GM23338 (cell line): ENCODE measurements around the gene CNPY2. TPM values are rescaled to one million over a fixed set of nuclear protein-coding genes. Genes with fewer than 3 reads are reported as not detected.
A peak's percentile ranks its signal among the peaks of the same experiment; 100 is the strongest.

Experiments
- ATAC-seq: fragments of 200-7000 bp; cut with Tn5 transposase; 3 replicates; pipeline ENCODE4 v1.9.1; 2020
- DNase-seq: peaks from one replicate; pipeline ENCODE4 v3.0.0-alpha.2; 2015; ENCODE audit warnings: low spot score
- H2AFZ ChIP-seq: fragments of 200-600 bp; sonication (generic); 2 replicates; pipeline ENCODE4 v1.8.0; 2016; ENCODE audit warnings: antibody characterized with exemption, mild to moderate bottlenecking, moderate library complexity
- H3F3A ChIP-seq: fragments of 200-600 bp; sonication (generic); replicated peaks from 2 replicates; pipeline ENCODE4 v1.8.0; 2017; ENCODE audit warnings: antibody characterized with exemption, mixed run types, low read depth
- H3K27ac ChIP-seq: fragments of 200-600 bp; sonication (generic); 2 replicates; pipeline ENCODE4 v1.6.1; 2016; ENCODE audit warnings: low read depth
- H3K27me3 ChIP-seq: fragments of 200-600 bp; sonication (generic); 2 replicates; pipeline ENCODE4 v1.8.0; 2016; ENCODE audit warnings: mild to moderate bottlenecking, mixed run types, moderate library complexity; ENCODE audit not compliant: insufficient read depth
- H3K36me3 ChIP-seq: fragments of 200-600 bp; sonication (generic); 2 replicates; pipeline ENCODE4 v1.8.0; 2016; ENCODE audit warnings: mild to moderate bottlenecking; ENCODE audit not compliant: insufficient read depth
- H3K4me1 ChIP-seq: fragments of 200-600 bp; sonication (generic); 2 replicates; pipeline ENCODE4 v1.8.0; 2016; ENCODE audit warnings: mild to moderate bottlenecking, moderate library complexity; ENCODE audit not compliant: insufficient read depth
- H3K4me2 ChIP-seq: fragments of 200-600 bp; sonication (generic); 2 replicates; pipeline ENCODE4 v1.7.1; 2017; ENCODE audit warnings: mixed run types
- H3K4me3 ChIP-seq: fragments of 200-600 bp; sonication (generic); 2 replicates; pipeline ENCODE4 v1.6.1; 2016; ENCODE audit warnings: mixed run types
- H3K79me2 ChIP-seq: fragments of 200-600 bp; sonication (generic); replicated peaks from 2 replicates; pipeline ENCODE4 v1.8.0; 2017; ENCODE audit warnings: mild to moderate bottlenecking; ENCODE audit not compliant: insufficient read depth
- H3K9me2 ChIP-seq: fragments of 200-600 bp; sonication (generic); 2 replicates; pipeline ENCODE4 v1.8.0; 2017; ENCODE audit not compliant: insufficient read depth
- H4K20me1 ChIP-seq: fragments of 200-600 bp; sonication (generic); replicated peaks from 2 replicates; pipeline ENCODE4 v1.8.0; 2017; ENCODE audit warnings: mild to moderate bottlenecking; ENCODE audit not compliant: insufficient read depth
- H3K27ac Mint-ChIP-seq: 2 replicates; pipeline ENCODE4 v1.8.0; 2020; ENCODE audit warnings: inconsistent platforms, mild to moderate bottlenecking, moderate library complexity, mixed read lengths
- H3K27me3 Mint-ChIP-seq: 3 replicates; pipeline ENCODE4 v1.8.0; 2022; ENCODE audit warnings: low read depth, mild to moderate bottlenecking, moderate library complexity, mixed read lengths, inconsistent platforms; ENCODE audit not compliant: insufficient read depth, poor library complexity
- H3K36me3 Mint-ChIP-seq: 3 replicates; pipeline ENCODE4 v1.8.0; 2021; ENCODE audit warnings: low read depth, mild to moderate bottlenecking, inconsistent platforms, moderate library complexity, mixed read lengths
- H3K4me1 Mint-ChIP-seq: 3 replicates; pipeline ENCODE4 v1.8.0; 2020; ENCODE audit warnings: mild to moderate bottlenecking, inconsistent platforms, mixed read lengths
- H3K4me3 Mint-ChIP-seq: 3 replicates; pipeline ENCODE4 v1.8.0; 2021; ENCODE audit warnings: moderate library complexity, mild to moderate bottlenecking, inconsistent platforms, mixed read lengths
- H3K9me3 Mint-ChIP-seq: 3 replicates; pipeline ENCODE4 v1.8.0; 2020; ENCODE audit warnings: moderate library complexity, mild to moderate bottlenecking, inconsistent platforms, mixed read lengths
- ETS1 ChIP-seq: IDR thresholded peaks from 2 replicates; pipeline ENCODE4 v1.6.1; 2016; ENCODE audit warnings: antibody characterized with exemption
- JUNB ChIP-seq: IDR thresholded peaks from one replicate; pipeline ENCODE4 v1.6.1; 2016; ENCODE audit warnings: antibody characterized with exemption; ENCODE audit not compliant: unreplicated experiment
- NANOG ChIP-seq: IDR thresholded peaks from 2 replicates; pipeline ENCODE4 v1.6.1; 2016; ENCODE audit warnings: antibody characterized with exemption, borderline replicate concordance
- POLR2AphosphoS5 ChIP-seq: IDR thresholded peaks from 2 replicates; pipeline ENCODE4 v1.6.1; 2016; ENCODE audit warnings: antibody characterized with exemption, low read depth
- ZNF462 ChIP-seq: fragments of 250-450 bp; sonication (Bioruptor Pico); IDR thresholded peaks from 2 replicates; pipeline ENCODE4 v1.5.0; 2020; ENCODE audit warnings: mild to moderate bottlenecking, moderate library complexity
- polyA plus RNA-seq: library from polyadenylated mRNA; unstranded; fragments of >200 nt; fragmentation: Nextera tagmentation; extraction: Ambion mirVana; gene quantifications from 2 replicates; pipeline ENCODE4 v1.2.1, GENCODE V29; 2016
- total RNA-seq: library from RNA; depleted of rRNA; stranded (reverse); fragments of >200 nt; shearing (Covaris generic); gene quantifications from 2 replicates; pipeline ENCODE4 v1.2.3, GENCODE V29; 2014
- TF ChIP-seq, protein P1 (sequence below), 2 experiments: fragments of 200-600 bp in 1 of 2; sonication (generic) in 1 of 2; conservative IDR thresholded peaks; 2 replicates each; pipeline versions ENCODE4 v1.5.1 to v1.6.1; 2016 to 2017; ENCODE audit warnings: antibody characterized with exemption in 2 of 2, low read depth in 2 of 2, mild to moderate bottlenecking in 2 of 2, moderate library complexity in 1 of 2

Gene CNPY2
- total and polyA plus RNA-seq, 2 experiments from 2014 or later, result 119 to 316 TPM

- TF ChIP-seq ZNF462 (CRISPR knock-in tag) (no peak), JUNB (no peak), POLR2AphosphoS5 (no peak), NANOG (no peak)
These were observed 44.8 kb downstream of the CNPY2 start (continued) for GRCh38 chr12:56271031-56271430.

DNA sequence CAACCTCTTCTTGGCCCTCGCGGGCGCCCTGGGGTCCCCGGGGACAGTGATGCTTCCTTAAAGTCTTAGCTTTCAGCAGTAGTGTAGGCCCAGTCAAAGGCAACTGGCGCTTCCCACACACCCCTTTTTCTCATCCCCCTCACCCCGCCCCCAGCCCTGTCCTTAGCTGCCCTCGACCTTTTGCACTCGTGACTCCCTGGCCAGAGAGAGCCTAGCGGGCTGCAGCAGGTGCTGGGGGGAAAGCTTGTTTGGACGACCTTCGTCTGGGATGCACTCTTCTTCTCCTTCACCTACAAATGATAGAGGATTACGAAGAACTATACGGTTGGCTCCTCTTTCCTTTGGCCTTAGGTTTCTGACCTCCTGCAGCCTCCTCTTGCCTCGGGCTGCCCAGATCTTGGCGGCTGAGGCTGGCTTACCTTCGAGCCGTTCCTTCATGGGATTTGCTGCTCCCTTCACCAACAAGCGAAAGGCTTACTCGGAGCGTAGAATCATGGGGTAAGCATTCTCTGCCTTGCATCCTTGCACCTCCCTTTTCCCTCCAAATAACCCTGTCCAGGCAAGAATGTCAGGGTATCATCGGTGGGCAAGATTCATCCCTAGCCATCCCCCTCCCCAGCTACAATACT, 48.2 kb downstream of the CNPY2 start:
- H3K4me1 Mint-ChIP-seq, result peaks cover 10% of the 10 kb centered on the region
- Histone ChIP-seq H3K79me2 (no peaks in the 10 kb centered on the region), H2AFZ (peak overlapping the region; percentile 99; the same call in 1 of the 2 replicates), H3F3A (peaks cover 35% of the 10 kb centered on the region), H3K36me3 (peaks cover 4% of the 10 kb centered on the region), H3K4me3 (peak overlapping the region; percentile 80), H3K27me3 (no peaks in the 10 kb centered on the region), H3K9me2 (no peaks in the 10 kb centered on the region), H4K20me1 (no peaks in the 10 kb centered on the region; the same call in 1 of the 2 replicates), H3K27ac (peak overlapping the region; percentile 96; the same call in 1 of the 2 replicates), H3K4me1 (peaks cover 5% of the 10 kb centered on the region; the same call in 1 of the 2 replicates), H3K4me2 (peak overlapping the region; percentile 95)
- H3K9me3 Mint-ChIP-seq, result no peaks in the 10 kb centered on the region; the same call in 2 of the 3 replicates
- H3K36me3 Mint-ChIP-seq, result peaks cover 33% of the 10 kb centered on the region
- peaks cover 24% of the 10 kb centered on the region for H3K27me3 Mint-ChIP-seq
- ATAC-seq (peak; percentile 43), DNase-seq (peak; percentile 58)
- H3K4me3 Mint-ChIP-seq, result peak overlapping the region; percentile 90
- H3K27ac Mint-ChIP-seq, result no peak overlapping the region; the same call in 1 of the 2 replicates
- TF ChIP-seq, protein P1, sequence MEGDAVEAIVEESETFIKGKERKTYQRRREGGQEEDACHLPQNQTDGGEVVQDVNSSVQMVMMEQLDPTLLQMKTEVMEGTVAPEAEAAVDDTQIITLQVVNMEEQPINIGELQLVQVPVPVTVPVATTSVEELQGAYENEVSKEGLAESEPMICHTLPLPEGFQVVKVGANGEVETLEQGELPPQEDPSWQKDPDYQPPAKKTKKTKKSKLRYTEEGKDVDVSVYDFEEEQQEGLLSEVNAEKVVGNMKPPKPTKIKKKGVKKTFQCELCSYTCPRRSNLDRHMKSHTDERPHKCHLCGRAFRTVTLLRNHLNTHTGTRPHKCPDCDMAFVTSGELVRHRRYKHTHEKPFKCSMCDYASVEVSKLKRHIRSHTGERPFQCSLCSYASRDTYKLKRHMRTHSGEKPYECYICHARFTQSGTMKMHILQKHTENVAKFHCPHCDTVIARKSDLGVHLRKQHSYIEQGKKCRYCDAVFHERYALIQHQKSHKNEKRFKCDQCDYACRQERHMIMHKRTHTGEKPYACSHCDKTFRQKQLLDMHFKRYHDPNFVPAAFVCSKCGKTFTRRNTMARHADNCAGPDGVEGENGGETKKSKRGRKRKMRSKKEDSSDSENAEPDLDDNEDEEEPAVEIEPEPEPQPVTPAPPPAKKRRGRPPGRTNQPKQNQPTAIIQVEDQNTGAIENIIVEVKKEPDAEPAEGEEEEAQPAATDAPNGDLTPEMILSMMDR (conservative IDR thresholded peaks at IDR 0.05; ENCODE audit: low read depth in 2 of 2), result no peak
- TF ChIP-seq ETS1 (no peak), JUNB (no peak)
